ENCODE data around the gene PEX1.
"Not testable (repeated sequence)": the region's sequence is repeated elsewhere in the genome, so short reads cannot be mapped to it uniquely, and the experiment has no call there.

Gene PEX1

DNA sequence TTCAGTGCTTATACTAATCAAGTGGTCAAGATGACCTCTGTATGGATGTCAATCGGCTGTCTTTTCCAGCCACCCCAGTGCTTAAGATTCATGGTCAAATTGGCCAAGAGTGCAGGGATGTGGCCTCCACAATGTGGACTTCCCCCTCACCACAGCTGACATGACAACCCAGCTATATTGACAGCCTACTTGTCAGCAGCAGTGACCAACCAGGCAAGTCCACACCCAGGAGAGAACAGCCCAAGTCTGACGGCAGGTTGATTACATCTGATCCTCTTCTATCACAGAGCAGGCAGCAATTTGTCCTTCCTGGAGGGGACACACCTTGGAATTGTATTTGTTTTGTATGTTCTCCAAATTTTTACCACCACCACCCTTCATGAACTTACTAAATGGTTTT is 42.3 kb downstream of the PEX1 start:
- H3K9me3 ChIP-seq = no peaks in the 10 kb centered on the region
- H3K4me3 ChIP-seq = no peak overlapping the region
- in situ Hi-C loops (cut with MboI; ENCODE audit: low sequenced_read_pairs) = no loop called here
- H3K27me3 ChIP-seq (ENCODE audit: low read depth) = no peaks in the 10 kb centered on the region
- DNase-seq (ENCODE audit: low spot score in 2 of 2) = no peak
- peaks cover 23% of the 10 kb centered on the region for H3K36me3 ChIP-seq (replicated peaks)
- no peaks in the 10 kb centered on the region for H3K4me1 ChIP-seq

DNA sequence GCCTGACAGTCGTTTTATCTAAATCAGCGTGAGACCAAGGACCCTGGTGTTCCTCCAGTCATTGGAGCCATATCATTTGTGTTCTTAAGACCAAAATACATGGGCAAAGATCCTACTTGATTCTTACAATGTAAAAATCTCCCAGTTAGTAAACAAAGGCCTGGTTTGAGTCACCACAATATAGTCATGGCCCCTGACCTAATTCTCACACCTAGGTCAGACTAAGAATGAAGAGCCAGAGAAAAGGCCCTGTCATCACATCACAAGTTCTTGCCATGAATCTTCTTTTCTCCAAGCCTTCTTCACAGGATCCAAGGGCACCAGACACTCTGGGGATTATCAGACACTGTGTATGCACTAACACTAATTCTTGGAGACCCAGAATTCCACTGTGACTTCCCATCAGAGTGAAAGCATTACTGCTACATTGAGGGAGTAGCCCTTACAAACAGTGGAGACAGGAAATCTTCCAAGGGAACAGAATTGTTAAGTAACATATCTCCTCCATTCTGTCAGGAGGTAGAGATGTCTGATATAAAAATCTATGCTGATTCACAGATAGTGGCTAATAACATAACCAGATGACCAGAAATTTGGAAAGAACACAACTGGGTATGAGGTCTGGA is 42.9 kb downstream of the PEX1 start:
- Histone ChIP-seq H3K4me3 (no peak overlapping the region), H3K27me3 (ENCODE audit: low read depth) (no peaks in the 10 kb centered on the region), H3K36me3 (replicated peaks) (peaks cover 22% of the 10 kb centered on the region), H3K4me1 (no peaks in the 10 kb centered on the region), H3K9me3 (no peaks in the 10 kb centered on the region)
- in situ Hi-C loops (cut with MboI; ENCODE audit: low sequenced_read_pairs) = no loop called here
- no peak for DNase-seq (ENCODE audit: low spot score in 2 of 2)

DNA sequence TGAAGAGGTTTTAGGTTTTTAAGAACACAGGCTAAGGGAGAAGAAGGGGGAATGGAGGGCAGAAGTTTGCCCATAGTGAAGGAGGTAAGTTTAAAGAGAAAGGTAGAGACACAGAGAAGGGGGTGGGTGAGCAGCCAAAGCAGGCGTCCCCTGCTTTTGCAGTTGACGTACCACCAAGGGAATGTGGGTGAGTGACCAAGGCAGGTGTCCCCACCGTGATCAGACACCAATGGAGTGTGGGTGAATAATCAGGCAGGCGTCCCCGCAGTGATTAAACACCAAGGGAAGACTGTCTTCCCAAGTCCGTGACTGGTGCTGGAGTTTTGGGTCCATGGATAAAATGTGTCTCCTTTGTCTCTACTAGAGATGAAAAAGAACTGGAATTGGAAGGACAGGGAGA is 44.1 kb downstream of the PEX1 start:
- H3K36me3 ChIP-seq (replicated peaks) = peaks cover 13% of the 10 kb centered on the region
- H3K9me3 ChIP-seq; H3K27me3 ChIP-seq (ENCODE audit: low read depth); H3K4me1 ChIP-seq; in situ Hi-C loops (cut with MboI; ENCODE audit: low sequenced_read_pairs); DNase-seq (ENCODE audit: low spot score in 2 of 2); H3K4me3 ChIP-seq: not testable (repeated sequence)

DNA sequence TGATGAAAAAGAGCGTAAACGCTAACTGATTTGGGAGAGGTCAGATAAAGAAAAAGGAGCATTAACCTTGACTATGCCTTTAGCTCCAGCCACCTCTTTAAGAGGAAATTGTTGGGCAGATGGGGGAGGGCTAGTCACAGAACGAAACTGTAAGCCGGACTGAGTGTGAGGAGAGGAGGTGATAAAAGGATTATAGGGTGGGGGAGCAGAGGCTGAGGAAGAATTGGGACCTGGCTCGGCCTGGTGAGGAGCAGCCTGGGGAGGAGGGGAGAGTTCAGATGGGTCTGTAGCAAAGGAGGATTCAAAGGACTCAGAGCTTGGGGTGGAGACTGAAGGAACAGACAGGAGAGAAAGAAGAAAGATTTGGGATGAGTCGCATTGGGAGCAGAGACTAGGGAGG is 44.7 kb downstream of the PEX1 start:
- in situ Hi-C loops (cut with MboI; ENCODE audit: low sequenced_read_pairs); DNase-seq (ENCODE audit: low spot score in 2 of 2); H3K9me3 ChIP-seq; H3K27me3 ChIP-seq (ENCODE audit: low read depth); H3K4me1 ChIP-seq; H3K4me3 ChIP-seq: not testable (repeated sequence)
- peaks cover 11% of the 10 kb centered on the region for H3K36me3 ChIP-seq (replicated peaks)

DNA sequence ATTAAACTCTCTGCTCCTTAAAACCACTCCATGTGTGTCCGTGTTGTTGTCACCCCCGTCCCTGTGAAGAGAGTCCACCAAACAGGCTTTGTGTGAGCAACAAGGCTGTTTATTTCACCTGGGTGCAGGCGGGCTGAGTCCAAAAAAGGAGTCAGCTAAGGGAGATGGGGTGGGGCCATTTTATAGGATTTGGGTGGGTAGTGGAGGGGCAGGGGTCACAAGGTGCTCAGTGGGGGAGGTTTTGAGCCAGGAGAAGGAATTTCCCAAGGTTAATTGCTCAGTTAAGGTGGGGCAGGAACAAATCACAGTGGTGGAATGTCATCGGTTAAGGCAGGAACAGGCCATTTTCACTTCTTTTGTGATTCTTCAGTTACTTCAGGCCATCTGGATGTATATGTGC is 49.2 kb downstream of the PEX1 start:
- H3K4me3 ChIP-seq; H3K4me1 ChIP-seq; DNase-seq (ENCODE audit: low spot score in 2 of 2); in situ Hi-C loops (cut with MboI; ENCODE audit: low sequenced_read_pairs); H3K27me3 ChIP-seq (ENCODE audit: low read depth); H3K9me3 ChIP-seq; H3K36me3 ChIP-seq (replicated peaks): not testable (repeated sequence)

DNA sequence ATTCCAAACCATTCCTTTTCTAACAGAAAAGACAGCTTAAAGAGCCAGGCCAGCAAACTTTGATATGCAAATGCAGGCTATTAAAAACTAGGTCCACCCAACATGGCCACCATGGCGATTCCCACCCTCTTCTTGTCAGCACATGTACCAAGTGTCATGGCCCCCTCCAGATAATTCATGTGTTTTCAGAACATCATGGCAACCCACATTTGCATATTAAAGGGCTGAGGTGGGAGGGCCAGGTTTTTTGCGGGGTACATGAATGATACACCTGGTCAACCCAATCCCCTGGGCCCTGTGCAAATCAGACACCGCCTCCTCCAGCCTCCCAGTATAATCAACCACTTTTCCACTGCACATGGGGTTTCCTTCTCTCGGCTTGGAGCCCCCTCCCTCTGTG is 49.6 kb downstream of the PEX1 start:
- Histone ChIP-seq H3K27me3 (ENCODE audit: low read depth) (no peaks in the 10 kb centered on the region), H3K36me3 (replicated peaks) (no peaks in the 10 kb centered on the region), H3K4me3 (no peak overlapping the region), H3K4me1 (no peaks in the 10 kb centered on the region), H3K9me3 (no peaks in the 10 kb centered on the region)
- in situ Hi-C loops (cut with MboI; ENCODE audit: low sequenced_read_pairs) = no loop called here
- no peak for DNase-seq (ENCODE audit: low spot score in 2 of 2)

DNA sequence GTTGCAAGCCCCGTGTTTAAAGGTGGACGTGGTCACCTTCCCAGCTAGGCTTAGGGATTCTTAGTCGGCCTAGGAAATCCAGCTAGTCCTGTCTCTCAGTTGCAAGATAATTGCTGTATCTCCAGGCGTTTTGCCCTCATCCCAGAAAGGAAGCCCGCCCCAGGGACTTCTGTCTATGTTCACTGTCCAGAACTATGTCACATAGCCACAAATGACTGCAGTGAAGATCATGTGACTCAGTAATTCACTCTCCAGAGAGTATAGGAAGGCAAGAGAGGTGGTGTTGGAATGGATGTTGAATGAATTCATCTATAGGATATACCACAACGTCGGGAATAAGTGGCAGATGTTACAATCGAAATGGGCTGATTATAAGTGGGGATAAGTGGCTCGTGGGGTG is 50.2 kb downstream of the PEX1 start:
- Histone ChIP-seq H3K4me3 (no peak overlapping the region), H3K27me3 (ENCODE audit: low read depth) (no peaks in the 10 kb centered on the region), H3K4me1 (no peaks in the 10 kb centered on the region), H3K36me3 (replicated peaks) (no peaks in the 10 kb centered on the region), H3K9me3 (no peaks in the 10 kb centered on the region)
- in situ Hi-C loops (cut with MboI; ENCODE audit: low sequenced_read_pairs) = no loop called here
- no peak for DNase-seq (ENCODE audit: low spot score in 2 of 2)

DNA sequence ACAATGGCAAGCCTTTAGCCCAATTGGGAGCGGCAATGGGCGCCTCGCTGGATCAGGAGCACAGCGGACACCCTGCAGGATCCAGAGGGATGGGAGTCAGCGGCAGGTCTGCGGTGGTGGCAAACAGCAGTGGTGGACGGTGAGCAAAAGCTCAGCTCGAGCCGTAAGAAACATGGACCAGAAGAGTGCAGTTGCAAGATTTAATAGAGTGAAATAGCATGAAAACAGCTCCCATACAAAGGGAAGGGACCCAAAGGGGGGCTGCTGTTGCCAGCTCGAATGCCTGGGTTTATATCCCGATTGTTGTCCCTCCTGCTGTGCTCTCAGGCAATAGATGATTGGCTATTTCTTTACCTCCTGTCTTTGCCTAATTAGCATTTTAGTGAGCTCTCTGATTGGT is 50.6 kb downstream of the PEX1 start, which contains the start of gene ERVW-1:
Gene ERVW-1 (minus strand): TSS at position 266 of the 400 bp plus-strand sequence. CDS start 7,565 bp downstream, outside the sequence.
- H3K27me3 ChIP-seq (ENCODE audit: low read depth); H3K9me3 ChIP-seq; DNase-seq (ENCODE audit: low spot score in 2 of 2); H3K4me1 ChIP-seq; H3K4me3 ChIP-seq; in situ Hi-C loops (cut with MboI; ENCODE audit: low sequenced_read_pairs); H3K36me3 ChIP-seq (replicated peaks): not testable (repeated sequence)

DNA sequence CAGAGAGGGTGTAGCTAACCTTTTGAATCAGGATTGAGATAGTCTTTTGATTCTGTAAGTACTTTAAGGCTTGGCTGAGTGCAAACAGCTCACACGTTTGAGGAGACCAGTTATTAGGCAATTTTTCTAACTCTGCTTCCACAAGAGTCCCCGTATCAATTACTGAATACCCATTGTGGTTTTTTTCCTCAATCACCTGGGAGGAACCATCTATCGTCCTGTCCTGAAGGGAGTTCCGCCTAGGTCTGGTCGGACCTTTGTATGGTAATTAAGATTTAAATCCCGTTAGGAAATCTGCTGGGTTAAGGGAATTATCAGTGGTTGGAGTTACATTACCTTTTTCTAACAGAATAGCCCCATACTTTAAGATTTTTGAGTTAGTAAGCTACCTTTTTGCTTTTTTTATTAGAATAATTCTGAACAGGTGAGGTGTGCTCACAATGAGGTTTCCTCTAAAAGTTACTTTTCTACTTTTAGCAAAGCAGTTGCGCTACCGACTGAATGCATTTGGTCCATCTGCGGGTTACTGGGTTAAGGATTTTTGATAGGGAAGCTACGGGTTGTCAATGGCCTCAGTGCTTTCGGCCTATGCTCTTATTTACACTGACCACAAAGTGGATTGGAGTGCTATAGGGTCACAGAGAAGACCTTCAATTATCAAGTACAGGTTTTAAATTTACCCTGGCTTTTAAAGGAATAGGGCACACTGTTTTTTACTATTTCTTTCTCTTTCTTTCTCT is 52.3 kb downstream of the PEX1 start:
- in situ Hi-C loops (cut with MboI; ENCODE audit: low sequenced_read_pairs); H3K4me3 ChIP-seq; H3K9me3 ChIP-seq; DNase-seq (ENCODE audit: low spot score in 2 of 2); H3K4me1 ChIP-seq; H3K36me3 ChIP-seq (replicated peaks); H3K27me3 ChIP-seq (ENCODE audit: low read depth): not testable (repeated sequence)

DNA sequence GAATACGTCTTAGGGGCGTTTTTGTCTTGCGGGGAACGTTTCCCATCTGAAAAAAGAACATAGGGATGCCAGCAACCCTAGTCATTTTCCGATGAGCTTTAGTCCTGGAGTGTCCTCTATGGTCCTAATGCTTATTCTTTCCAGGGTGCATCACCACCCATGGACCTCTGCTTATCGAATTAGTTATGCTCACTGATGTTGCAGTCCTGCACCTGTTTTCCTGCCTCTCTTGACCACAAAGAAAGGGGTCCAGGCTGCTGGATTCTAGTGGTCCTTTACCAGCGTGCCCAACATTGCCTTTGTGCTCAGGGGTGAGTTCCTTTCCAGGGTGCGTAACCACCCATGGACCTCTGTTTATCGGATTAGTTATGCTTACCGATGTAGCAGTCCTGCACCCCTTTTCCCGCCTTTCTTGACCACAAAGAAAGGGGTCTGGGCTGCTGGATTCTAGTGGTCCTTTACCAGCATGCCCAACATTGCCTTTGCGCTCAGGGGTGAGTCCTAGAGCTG is 53.0 kb downstream of the PEX1 start:
- H3K4me3 ChIP-seq; DNase-seq (ENCODE audit: low spot score in 2 of 2); H3K36me3 ChIP-seq (replicated peaks); H3K9me3 ChIP-seq; in situ Hi-C loops (cut with MboI; ENCODE audit: low sequenced_read_pairs); H3K27me3 ChIP-seq (ENCODE audit: low read depth); H3K4me1 ChIP-seq: not testable (repeated sequence)

DNA sequence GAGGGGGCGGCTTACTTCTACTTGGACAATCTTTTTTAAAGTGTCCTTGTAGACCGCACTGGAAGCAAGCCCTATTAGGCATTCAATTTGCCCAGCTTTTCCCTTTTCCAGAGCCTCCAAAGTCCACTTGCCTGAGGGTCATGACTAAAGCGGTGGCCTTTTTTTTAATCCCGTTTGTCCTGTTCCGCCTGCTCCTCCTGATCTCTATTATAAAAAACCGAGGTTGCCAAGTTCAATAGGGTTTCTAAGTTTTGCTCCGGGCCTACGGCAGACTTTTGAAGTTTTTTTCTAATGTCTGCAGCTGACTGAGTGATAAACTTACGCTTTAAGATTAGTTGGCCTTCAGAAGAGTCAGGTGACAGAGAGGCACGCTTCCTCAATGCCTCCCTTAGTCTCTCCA is 54.3 kb downstream of the PEX1 start:
- DNase-seq (ENCODE audit: low spot score in 2 of 2); H3K27me3 ChIP-seq (ENCODE audit: low read depth); H3K36me3 ChIP-seq (replicated peaks); in situ Hi-C loops (cut with MboI; ENCODE audit: low sequenced_read_pairs); H3K4me1 ChIP-seq; H3K9me3 ChIP-seq; H3K4me3 ChIP-seq: not testable (repeated sequence)

DNA sequence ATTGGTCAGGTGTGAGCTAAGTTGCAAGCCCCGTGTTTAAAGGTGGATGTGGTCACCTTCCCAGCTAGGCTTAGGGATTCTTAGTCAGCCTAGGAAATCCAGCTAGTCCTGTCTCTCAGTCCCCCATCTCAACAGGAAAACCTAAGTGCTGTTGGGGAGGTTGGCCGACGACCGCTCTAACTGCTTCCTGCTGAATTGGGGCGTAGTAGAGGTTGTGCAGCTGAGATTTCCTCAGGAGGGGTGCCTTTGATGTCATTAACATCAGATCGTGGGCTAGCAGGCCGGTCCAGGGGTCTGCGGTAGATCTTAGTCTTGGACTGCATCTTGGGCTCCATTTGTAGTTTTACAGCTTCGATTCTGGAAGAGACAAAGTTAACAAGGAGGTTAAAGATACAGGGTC is 59.7 kb downstream of the PEX1 start:
- H3K36me3 ChIP-seq (replicated peaks); DNase-seq (ENCODE audit: low spot score in 2 of 2); H3K27me3 ChIP-seq (ENCODE audit: low read depth); H3K4me1 ChIP-seq; H3K9me3 ChIP-seq; in situ Hi-C loops (cut with MboI; ENCODE audit: low sequenced_read_pairs); H3K4me3 ChIP-seq: not testable (repeated sequence)

DNA sequence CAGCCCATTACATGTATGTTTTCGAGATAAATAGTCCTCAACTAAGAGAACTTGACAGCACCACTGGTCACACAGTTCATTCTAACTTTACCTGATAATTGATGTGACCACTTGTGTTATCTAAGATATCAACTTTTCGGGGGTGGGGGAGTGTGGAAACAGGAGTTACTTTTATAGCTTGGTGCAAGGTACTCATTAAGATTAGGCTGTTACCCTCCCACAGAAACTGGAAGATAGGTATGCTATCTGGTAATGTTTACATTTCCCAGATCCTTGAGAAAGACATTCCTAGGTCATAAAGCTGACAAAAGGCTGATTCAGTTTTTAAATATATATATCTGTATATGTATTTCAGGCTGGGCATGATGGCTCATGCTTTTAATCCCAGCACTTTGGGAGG is 61.6 kb downstream of the PEX1 start:
- H3K36me3 ChIP-seq (replicated peaks) = no peaks in the 10 kb centered on the region
- in situ Hi-C loops (cut with MboI; ENCODE audit: low sequenced_read_pairs) = no loop called here

DNA sequence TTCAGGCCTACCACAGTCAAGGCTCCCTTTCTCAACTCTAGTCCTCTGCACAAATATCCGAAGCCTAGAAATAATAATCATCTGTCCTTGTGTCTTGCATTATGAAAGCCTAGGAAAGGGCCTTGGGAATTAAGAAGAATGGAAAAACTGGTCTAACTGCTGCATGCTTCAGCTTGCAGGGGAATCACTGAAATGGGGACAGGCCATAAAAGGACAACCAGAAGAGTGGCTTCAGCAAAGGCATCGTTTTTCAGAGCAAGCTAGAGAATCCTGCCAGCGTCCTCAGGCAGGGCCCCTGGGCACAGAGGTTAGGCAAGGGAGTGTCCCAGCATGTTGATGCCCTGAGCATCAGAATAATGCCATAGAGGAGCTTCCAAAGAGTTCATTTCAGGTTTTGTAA is 63.8 kb downstream of the PEX1 start:
- Histone ChIP-seq H3K36me3 (replicated peaks) (no peaks in the 10 kb centered on the region), H3K9me3 (no peaks in the 10 kb centered on the region), H3K27me3 (ENCODE audit: low read depth) (no peaks in the 10 kb centered on the region), H3K4me3 (no peak overlapping the region), H3K4me1 (no peaks in the 10 kb centered on the region)
- in situ Hi-C loops (cut with MboI; ENCODE audit: low sequenced_read_pairs) = no loop called here
- no peak for DNase-seq (ENCODE audit: low spot score in 2 of 2)

More for the DNA sequence above, 61.6 kb downstream of the PEX1 start:
- H3K4me3 ChIP-seq = no peak overlapping the region
- H3K9me3 ChIP-seq = no peaks in the 10 kb centered on the region
- no peaks in the 10 kb centered on the region for H3K4me1 ChIP-seq
- no peak for DNase-seq (ENCODE audit: low spot score in 2 of 2)
- H3K27me3 ChIP-seq (ENCODE audit: low read depth) = no peaks in the 10 kb centered on the region
